ENCODE results near the gene KCND1.

Gene KCND1

DNA sequence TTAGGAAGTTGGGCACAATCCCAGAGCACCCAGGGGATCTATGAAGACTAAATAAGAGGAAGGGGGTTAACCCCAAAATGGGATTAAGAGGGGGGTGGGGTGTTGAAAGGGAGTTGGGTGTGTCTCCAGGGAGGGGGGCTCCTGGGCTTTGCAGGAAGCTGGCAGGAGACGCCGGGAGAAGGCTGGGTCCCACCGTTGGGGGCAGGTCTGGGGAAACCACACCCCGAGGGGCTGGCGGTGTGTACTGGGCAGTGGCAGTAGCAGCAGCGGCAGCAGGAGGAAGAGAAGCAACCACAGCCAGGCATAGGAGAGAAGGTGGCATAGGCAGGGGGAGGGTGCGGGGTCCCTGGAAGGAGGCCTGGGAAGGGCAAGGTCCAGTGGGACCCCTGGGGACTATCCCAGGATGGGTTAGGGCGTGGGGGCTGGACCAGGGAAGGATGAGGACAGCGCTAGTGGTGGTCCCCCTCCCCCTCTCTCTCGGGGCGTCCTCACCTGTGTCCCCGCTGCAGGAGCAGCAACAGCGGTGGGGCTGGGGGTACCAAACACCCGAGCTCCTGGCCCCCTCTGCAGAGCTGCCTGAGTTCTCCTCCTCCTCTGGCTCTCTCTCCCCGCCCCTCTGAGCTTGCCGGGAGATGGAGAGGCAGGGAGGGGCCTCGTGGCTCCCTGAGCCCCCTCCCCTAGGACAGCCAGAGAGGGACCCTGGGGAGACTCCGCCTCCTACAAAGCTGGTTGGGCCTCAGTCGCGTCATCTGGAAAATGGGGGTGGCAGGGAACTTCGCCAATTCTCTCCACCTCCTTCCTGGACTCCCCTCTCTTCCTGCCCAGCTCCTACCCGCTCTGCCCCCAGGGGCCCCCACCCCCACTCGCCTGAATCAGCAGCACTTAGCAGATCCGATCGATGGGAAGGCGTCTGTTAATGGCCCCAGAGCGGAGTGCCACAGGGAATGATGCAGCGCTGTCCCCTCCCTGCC is at the start of gene KCND1:
Gene KCND1, minus strand, starts transcription at position 596 of the 971 bp plus-strand sequence. CDS start 1,573 bp downstream, outside the sequence.
- Histone ChIP-seq H3K27ac (ENCODE audit: low read depth, low read length, poor library complexity, severe bottlenecking) (no peak within 1 kb of the TSS), H3K4me3 (ENCODE audit: low read depth, low read length, poor library complexity, severe bottlenecking) (no peak within 1 kb of the TSS)

DNA sequence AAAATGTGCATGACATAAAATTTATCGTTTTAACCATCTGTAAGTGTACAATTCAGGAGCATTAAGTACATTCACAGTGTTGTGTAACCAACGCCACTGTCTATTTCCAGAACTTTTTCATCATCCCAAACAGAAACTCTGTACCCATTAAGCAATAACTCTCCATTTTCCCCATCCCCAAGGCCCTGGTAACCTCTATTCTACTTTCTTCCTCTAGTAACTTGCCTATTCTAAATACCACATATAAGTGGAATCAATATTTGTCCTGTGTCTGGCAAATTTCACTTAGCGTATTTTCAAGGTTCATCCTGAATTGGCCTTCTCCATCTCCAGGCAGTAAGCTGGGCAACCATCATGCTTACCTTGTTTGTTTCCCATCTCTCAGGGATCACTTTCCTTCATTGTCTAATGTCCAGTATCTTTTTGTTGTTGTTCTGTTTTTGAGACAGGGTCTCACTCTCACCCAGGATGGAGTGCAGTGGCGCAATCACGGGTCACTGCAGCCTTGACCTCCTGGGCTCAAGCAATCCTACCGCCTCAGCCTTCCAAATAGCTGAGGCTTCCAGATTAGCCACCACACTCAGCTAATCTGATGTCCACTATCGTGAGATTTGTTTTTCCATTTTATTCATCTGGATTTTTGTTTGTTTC is 48.1 kb upstream of the KCND1 start:
- no peaks in the 10 kb centered on the region for H3K36me3 ChIP-seq (ENCODE audit: insufficient read depth, low read length)
- no peaks in the 10 kb centered on the region for H4K20me1 ChIP-seq (ENCODE audit: insufficient read depth, low read length)
- H3K9ac ChIP-seq (ENCODE audit: low read length): no peak overlapping the region
- H2AFZ ChIP-seq (ENCODE audit: low read length): no peak overlapping the region
- TF ChIP-seq, protein P1, sequence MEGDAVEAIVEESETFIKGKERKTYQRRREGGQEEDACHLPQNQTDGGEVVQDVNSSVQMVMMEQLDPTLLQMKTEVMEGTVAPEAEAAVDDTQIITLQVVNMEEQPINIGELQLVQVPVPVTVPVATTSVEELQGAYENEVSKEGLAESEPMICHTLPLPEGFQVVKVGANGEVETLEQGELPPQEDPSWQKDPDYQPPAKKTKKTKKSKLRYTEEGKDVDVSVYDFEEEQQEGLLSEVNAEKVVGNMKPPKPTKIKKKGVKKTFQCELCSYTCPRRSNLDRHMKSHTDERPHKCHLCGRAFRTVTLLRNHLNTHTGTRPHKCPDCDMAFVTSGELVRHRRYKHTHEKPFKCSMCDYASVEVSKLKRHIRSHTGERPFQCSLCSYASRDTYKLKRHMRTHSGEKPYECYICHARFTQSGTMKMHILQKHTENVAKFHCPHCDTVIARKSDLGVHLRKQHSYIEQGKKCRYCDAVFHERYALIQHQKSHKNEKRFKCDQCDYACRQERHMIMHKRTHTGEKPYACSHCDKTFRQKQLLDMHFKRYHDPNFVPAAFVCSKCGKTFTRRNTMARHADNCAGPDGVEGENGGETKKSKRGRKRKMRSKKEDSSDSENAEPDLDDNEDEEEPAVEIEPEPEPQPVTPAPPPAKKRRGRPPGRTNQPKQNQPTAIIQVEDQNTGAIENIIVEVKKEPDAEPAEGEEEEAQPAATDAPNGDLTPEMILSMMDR (IDR thresholded peaks at IDR 0.05; ENCODE audit: low read length): no peak
- TF ChIP-seq EZH2 (IDR thresholded peaks at IDR 0.05; ENCODE audit: borderline replicate concordance, low read length): no peak
- no peaks in the 10 kb centered on the region for H3K4me1 ChIP-seq (ENCODE audit: insufficient read depth, low read length, severe bottlenecking)
- H3K9me2 ChIP-seq (ENCODE audit: low read depth, low read length): no peaks in the 10 kb centered on the region
- H3K4me2 ChIP-seq (ENCODE audit: low read length): no peak overlapping the region
- no peak overlapping the region for H3K27ac ChIP-seq (ENCODE audit: low read depth, low read length, poor library complexity, severe bottlenecking)
- H3K9me3 ChIP-seq (ENCODE audit: low read length): no peaks in the 10 kb centered on the region
- no peaks in the 10 kb centered on the region for H3F3A ChIP-seq (ENCODE audit: insufficient read depth, low read length)
- H3K4me3 ChIP-seq (ENCODE audit: low read depth, low read length, poor library complexity, severe bottlenecking): no peak overlapping the region
- H3K79me2 ChIP-seq (ENCODE audit: insufficient read depth, low read length): no peaks in the 10 kb centered on the region
- no peaks in the 10 kb centered on the region for H3K27me3 ChIP-seq (ENCODE audit: insufficient read depth, low read length)

More for the DNA sequence above, at the start of gene KCND1:
- no peak for TF ChIP-seq EZH2 (IDR thresholded peaks at IDR 0.05; ENCODE audit: borderline replicate concordance, low read length)
- TF ChIP-seq, protein P1 (IDR thresholded peaks at IDR 0.05; ENCODE audit: low read length): no peak
- no peak within 1 kb of the TSS for H2AFZ ChIP-seq (ENCODE audit: low read length)
- H3K79me2 ChIP-seq (ENCODE audit: insufficient read depth, low read length): no peaks in the 10 kb centered on the region
- no peaks in the 10 kb centered on the region for H3F3A ChIP-seq (ENCODE audit: insufficient read depth, low read length)
- H3K9me2 ChIP-seq (ENCODE audit: low read depth, low read length): no peaks in the 10 kb centered on the region
- H3K9ac ChIP-seq (ENCODE audit: low read length): no peak within 1 kb of the TSS
- H3K27me3 ChIP-seq (ENCODE audit: insufficient read depth, low read length): no peaks in the 10 kb centered on the region
- H4K20me1 ChIP-seq (ENCODE audit: insufficient read depth, low read length): no peaks in the 10 kb centered on the region
- peaks cover 14% of the 10 kb centered on the region for H3K36me3 ChIP-seq (ENCODE audit: insufficient read depth, low read length)
- no peaks in the 10 kb centered on the region for H3K9me3 ChIP-seq (ENCODE audit: low read length)
- H3K4me1 ChIP-seq (ENCODE audit: insufficient read depth, low read length, severe bottlenecking): peaks cover 4% of the 10 kb centered on the region
- no peak within 1 kb of the TSS; the same call in 1 of the 2 replicates for H3K4me2 ChIP-seq (ENCODE audit: low read length)

DNA sequence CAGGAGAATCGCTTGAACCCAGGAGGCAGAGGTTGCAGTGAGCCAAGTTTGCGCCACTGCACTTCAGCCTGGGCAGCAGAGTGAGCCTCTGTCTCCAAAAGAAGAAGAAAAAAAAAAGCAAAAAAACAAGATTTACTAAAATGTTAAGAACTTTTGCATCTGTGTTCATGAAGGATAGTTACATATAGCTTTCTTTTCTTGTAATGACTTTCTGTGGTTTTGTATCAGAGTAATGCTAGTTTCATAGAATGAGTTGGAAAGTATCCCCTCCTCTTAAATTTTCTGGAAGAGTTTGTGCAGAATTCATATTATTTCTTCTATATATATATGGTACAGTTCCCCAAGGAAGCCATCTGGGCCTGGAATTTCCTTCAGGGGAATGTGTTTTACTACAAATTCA is 47.4 kb upstream of the KCND1 start:
- H3K9me2 ChIP-seq (ENCODE audit: low read depth, low read length): no peaks in the 10 kb centered on the region
- no peaks in the 10 kb centered on the region for H4K20me1 ChIP-seq (ENCODE audit: insufficient read depth, low read length)
- no peaks in the 10 kb centered on the region for H3F3A ChIP-seq (ENCODE audit: insufficient read depth, low read length)
- H3K9me3 ChIP-seq (ENCODE audit: low read length): no peaks in the 10 kb centered on the region
- no peak overlapping the region for H3K4me3 ChIP-seq (ENCODE audit: low read depth, low read length, poor library complexity, severe bottlenecking)
- no peak overlapping the region for H2AFZ ChIP-seq (ENCODE audit: low read length)
- no peaks in the 10 kb centered on the region for H3K79me2 ChIP-seq (ENCODE audit: insufficient read depth, low read length)
- no peaks in the 10 kb centered on the region for H3K36me3 ChIP-seq (ENCODE audit: insufficient read depth, low read length)
- TF ChIP-seq, protein P1 (IDR thresholded peaks at IDR 0.05; ENCODE audit: low read length): no peak
- no peak for TF ChIP-seq EZH2 (IDR thresholded peaks at IDR 0.05; ENCODE audit: borderline replicate concordance, low read length)
- H3K27me3 ChIP-seq (ENCODE audit: insufficient read depth, low read length): no peaks in the 10 kb centered on the region
- H3K27ac ChIP-seq (ENCODE audit: low read depth, low read length, poor library complexity, severe bottlenecking): no peak overlapping the region
- H3K9ac ChIP-seq (ENCODE audit: low read length): no peak overlapping the region
- no peaks in the 10 kb centered on the region for H3K4me1 ChIP-seq (ENCODE audit: insufficient read depth, low read length, severe bottlenecking)
- no peak overlapping the region for H3K4me2 ChIP-seq (ENCODE audit: low read length)

All from OCI-LY1 (cell line).